WI38 (cell line): ENCODE measurements around the gene ERO1B.

Experiments
- H3K4me3 ChIP-seq: 2 replicates; pipeline ENCODE4 v1.5.1; 2011; ENCODE audit warnings: low read depth, mild to moderate bottlenecking, control low read depth, low read length
- TF ChIP-seq, protein P1 (sequence below): IDR thresholded peaks from 2 replicates; pipeline ENCODE4 v1.5.1; 2012; ENCODE audit warnings: low read depth, mild to moderate bottlenecking, control low read depth, low read length

ERO1B gene

DNA sequence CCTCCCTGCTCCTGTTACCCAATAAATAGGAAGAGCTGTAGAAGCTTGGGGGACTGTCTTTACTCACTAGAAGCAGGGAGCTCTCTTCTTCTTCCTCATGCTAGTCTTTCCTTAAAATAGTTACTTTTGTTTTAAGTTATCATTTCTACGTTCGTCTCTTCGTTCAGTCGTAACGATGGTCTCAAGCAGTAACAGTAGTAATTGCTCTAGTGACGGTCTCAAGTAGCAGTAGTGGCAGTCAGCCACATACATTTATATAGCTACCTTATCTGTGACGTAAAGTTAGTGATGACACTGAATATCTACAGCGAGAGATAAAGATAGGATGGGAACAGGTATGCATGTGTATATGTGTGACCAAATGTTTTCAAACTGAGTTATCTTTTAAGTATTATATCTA, 15.4 kb upstream of the ERO1B start:
- TF ChIP-seq, protein P1, sequence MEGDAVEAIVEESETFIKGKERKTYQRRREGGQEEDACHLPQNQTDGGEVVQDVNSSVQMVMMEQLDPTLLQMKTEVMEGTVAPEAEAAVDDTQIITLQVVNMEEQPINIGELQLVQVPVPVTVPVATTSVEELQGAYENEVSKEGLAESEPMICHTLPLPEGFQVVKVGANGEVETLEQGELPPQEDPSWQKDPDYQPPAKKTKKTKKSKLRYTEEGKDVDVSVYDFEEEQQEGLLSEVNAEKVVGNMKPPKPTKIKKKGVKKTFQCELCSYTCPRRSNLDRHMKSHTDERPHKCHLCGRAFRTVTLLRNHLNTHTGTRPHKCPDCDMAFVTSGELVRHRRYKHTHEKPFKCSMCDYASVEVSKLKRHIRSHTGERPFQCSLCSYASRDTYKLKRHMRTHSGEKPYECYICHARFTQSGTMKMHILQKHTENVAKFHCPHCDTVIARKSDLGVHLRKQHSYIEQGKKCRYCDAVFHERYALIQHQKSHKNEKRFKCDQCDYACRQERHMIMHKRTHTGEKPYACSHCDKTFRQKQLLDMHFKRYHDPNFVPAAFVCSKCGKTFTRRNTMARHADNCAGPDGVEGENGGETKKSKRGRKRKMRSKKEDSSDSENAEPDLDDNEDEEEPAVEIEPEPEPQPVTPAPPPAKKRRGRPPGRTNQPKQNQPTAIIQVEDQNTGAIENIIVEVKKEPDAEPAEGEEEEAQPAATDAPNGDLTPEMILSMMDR = no peak

DNA sequence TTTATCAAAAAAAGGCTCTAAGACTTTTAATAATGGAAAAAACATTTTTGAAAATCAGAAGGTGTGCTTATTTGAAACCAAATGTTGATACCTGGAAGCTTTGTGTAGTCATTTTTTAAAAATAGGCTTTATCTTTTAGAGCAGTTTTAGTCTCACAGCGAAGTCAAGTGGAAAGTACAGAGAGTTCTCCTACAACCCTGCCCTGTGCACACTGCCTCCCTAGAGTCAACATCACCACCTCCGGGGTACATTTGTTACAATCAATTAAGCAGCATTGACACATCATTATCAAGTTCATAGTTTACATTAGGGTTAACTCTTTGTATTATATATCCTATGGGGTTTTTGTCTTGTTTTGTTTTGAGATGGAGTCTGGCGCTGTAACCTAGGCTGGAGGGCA, 10.7 kb upstream of the ERO1B start:
- H3K4me3 ChIP-seq = no peak overlapping the region
- TF ChIP-seq, protein P1 = no peak

More for the DNA sequence above, 15.4 kb upstream of the ERO1B start:
- H3K4me3 ChIP-seq = no peak overlapping the region

DNA sequence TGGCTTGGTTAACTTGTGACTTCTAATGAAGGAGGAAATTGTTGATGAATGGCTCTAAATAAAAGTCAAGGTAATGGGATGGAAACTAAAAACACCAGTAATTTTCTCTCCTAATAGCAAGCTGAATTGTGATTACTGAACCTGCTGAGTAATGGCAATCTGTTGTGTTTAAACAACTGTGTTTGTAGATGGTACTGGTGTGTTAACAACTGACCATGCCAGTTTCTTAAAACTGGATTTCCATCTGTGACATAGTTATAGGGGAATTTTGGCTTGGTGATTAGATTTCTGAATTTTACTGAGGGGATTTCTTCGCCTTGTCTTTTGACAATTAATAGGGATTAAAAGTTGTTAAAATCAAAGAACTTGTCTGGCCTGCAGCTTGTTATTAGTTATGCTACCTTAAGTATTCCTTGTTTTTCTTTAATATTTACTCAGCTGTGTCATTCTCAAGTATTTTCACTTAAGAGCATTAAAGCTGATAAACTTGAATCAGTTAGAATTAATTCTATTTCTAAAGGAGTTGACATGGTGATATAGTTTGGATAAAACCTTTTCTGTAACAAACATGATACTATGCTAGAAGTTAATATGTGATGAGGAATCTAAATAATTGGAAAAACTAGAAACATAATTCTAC, 7.9 kb upstream of the ERO1B start:
- no peak overlapping the region for H3K4me3 ChIP-seq
- TF ChIP-seq, protein P1 = no peak

DNA sequence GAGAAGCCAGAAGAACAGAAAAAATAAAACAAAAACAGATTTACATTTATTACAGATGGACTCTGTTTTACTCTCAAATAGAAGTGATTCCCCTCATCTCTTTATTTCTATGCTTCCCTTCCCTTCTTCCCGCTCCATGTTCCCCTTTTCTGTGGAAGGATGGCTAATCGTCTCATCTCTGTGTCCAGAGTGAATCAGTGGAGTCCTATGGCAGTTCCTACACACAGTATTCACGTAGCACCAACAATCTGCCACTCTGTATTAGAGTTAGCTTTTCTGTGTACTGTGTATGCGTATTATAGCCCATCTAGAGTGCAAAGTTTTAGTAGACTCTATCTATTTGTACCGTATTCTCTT, 6.8 kb upstream of the ERO1B start:
- TF ChIP-seq, protein P1 = no peak
- no peak overlapping the region for H3K4me3 ChIP-seq

DNA sequence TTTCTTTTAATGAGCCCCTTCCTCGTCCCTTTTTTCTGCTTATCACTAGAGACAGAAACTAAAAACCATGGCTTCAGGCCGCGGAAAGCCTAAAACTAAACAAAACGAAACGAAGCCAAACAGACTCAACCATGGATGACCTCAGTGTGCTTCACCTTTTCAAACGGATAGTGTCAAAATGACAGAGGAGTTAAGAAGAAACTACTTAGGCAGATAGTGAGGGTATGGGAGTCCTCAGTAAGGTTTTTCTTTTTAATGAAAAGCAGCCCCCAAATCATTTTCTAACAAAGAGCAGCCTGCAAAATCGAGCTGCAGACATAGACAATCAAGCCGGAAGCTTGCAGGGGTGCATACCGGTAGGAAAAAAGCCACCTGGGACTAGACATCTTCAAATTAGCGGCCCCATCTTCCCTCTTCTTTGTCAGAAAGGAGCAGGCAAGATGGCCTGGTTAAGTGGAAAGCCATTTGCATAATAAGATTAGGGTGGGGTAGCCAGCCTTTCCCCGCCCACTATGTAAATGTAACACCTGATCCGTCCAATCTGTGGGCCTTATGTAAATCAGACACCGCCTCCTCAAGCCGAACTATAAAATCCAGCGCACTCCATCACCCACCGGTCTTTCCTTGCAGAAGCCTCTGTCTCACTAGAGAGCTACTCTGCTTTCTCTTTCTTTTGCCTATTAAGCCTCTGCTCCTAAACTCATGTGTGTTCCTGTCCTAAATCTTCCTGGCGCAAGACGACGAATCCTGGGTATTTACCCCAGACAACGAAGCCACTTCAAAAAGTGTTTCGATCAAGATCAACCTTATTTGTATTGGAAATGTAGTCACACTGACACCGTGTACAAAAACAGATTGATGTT, 6.2 kb upstream of the ERO1B start:
- H3K4me3 ChIP-seq = no peak overlapping the region
- TF ChIP-seq, protein P1 = no peak

DNA sequence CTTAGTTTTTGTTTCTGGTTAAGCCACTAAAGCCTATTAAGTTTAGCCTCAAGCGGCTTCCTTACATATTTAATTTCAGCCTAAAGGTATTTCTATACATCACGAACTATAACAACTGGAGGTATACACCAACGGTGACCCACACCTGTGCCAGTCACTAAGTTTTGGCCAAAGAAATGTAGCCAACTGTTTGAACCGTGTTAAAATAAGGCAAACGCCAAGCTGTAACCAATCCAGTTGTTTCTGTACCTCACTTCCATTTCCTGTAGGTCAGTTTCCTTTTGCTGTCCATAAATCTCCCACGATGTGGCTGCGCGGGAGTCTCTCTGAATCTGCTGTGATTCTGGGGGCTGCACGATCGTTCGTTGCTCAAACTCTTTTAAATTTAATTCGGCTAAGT, 5.6 kb upstream of the ERO1B start:
- TF ChIP-seq, protein P1 = no peak
- H3K4me3 ChIP-seq = no peak overlapping the region

DNA sequence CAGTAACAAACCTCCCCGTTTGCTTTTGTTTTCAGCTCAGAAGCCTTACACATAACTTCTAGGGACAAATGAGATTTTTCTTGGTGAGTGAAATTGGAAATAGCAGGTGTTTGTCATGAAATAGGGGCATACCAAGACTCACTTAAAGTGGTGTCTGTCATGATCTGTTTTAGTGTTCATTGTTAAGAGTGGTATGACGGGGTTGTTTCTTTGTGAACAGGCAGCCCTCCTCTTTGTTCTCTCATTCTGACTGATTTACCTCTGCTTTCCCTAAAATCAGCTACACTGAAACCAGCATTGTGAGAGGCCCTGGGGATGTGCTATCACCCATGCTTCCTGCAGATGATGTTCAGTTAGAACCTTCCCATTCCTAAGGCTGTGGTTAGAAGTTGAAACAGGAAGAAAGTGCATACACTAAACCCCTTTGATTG, 2.5 kb upstream of the ERO1B start:
- no peak overlapping the region for H3K4me3 ChIP-seq
- TF ChIP-seq, protein P1 = no peak
